IPS DF 6.9 (cell line): ENCODE results near the gene DNALI1.

Experiments
- DNase-seq: peaks from one replicate; pipeline ENCODE4 v3.0.0-alpha.2; 2013; ENCODE audit warnings: low read depth, low spot score
- H3K27ac ChIP-seq: one replicate; pipeline ENCODE4 v1.5.1; 2013; ENCODE audit warnings: low read length, control low read depth
- H3K27me3 ChIP-seq: 2 replicates; pipeline ENCODE4 v1.6.1; 2013; ENCODE audit warnings: mild to moderate bottlenecking, low read length; ENCODE audit not compliant: control insufficient read depth, insufficient read depth
- H3K36me3 ChIP-seq: 2 replicates; pipeline ENCODE4 v1.6.1; 2013; ENCODE audit warnings: low read length; ENCODE audit not compliant: control insufficient read depth, insufficient read depth
- H3K4me1 ChIP-seq: 2 replicates; pipeline ENCODE4 v1.6.1; 2013; ENCODE audit warnings: low read length; ENCODE audit not compliant: control insufficient read depth, insufficient read depth
- H3K4me3 ChIP-seq: 2 replicates; pipeline ENCODE4 v1.5.1; 2013; ENCODE audit warnings: mild to moderate bottlenecking, low read length
- H3K9me3 ChIP-seq: 2 replicates; pipeline ENCODE4 v1.6.1; 2013; ENCODE audit warnings: low read length, inconsistent platforms; ENCODE audit not compliant: control insufficient read depth, insufficient read depth
- WGBS: extraction: QIAGEN DNeasy Blood & Tissue Kit; methylation state at CpG from one replicate; pipeline ENCODE4 v1.1.7; 2013; ENCODE audit warnings: mixed read lengths, missing lambda C conversion rate; ENCODE audit not compliant: insufficient read length, insufficient coverage; 5-methylcytosine and 5-hydroxymethylcytosine counted together

Gene DNALI1

DNA sequence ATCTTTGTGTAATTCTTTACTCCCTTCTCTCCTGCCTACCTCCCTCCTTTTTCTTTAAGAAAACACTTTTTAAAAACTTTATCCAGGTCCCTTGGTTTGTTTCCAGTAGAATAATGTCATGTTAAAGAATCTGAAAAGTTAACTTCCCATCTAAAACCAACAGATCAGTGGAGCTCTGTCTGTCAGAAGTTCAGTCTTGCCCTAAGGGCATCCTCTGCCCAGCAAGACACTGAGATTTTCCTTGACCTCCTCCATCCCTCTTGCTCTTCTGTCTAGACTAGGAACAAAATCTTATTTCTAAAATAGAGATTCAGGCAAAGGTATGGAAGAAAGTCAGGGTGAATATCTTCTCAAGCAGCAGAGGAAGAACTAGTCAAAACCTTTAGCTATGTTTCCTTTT is 44.7 kb downstream of the DNALI1 start:
- Histone ChIP-seq H3K9me3 (no peaks in the 10 kb centered on the region), H3K4me3 (no peak overlapping the region), H3K4me1 (0 out of 2 replicates have a peak, but pooled peaks cover 1% of the 10 kb centered on the region), H3K36me3 (no peaks in the 10 kb centered on the region), H3K27ac (no peak overlapping the region), H3K27me3 (no peaks in the 10 kb centered on the region)
- DNase-seq: no peak

DNA sequence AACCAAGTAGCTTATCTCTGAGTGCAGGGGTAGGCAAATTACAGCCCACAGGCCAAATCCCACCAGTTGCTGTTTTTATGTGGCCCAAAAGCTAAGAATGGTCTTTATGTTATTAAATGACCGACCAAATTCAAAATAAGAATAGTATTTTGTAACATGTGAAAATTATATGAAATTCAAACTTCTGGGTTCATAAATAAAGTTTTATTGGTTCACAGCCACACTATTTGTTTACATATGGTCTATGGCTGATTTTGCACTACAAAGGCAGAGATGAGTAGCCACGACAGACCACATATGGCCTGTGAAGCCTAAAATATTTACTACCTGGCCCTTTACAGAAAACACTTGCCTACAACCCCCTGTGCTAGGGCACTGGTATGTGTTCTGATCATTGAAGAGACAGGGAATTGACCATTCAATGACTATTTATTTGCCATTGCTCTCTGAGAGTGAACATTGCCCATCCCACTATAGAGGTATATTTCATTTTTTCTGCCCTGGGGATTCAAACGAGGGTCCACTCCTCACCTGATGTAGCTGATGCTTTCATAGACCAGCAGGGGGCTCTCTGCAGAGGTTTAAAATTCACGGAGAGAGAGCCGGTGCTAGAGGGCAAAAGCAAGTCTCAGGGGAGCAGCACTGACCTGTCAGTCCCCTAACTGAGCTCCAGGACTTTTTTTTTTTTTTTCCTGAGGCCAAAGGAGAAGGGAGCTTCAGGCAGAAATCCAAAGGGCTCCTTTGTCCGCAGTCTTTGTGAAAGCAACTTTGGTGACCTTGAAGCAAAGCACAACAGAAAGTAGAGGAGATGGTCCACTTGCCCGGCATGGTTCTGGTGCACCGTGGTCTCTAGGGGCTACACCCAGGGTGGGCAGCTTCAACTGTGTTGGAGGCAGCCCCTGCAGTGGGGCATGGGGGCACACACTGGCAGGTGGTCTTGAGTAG is 46.3 kb downstream of the DNALI1 start:
- WGBS: no CpG with 5 or more reads among the region's 8 CpGs
- DNase-seq: peak; percentile 11
- H3K27ac ChIP-seq: no peak overlapping the region
- no peaks in the 10 kb centered on the region for H3K36me3 ChIP-seq
- H3K27me3 ChIP-seq: peaks cover 3% of the 10 kb centered on the region; the same call in 1 of the 2 replicates
- H3K4me1 ChIP-seq: 0 out of 2 replicates have a peak, but pooled peaks cover 1% of the 10 kb centered on the region
- no peaks in the 10 kb centered on the region for H3K9me3 ChIP-seq
- no peak overlapping the region for H3K4me3 ChIP-seq

DNA sequence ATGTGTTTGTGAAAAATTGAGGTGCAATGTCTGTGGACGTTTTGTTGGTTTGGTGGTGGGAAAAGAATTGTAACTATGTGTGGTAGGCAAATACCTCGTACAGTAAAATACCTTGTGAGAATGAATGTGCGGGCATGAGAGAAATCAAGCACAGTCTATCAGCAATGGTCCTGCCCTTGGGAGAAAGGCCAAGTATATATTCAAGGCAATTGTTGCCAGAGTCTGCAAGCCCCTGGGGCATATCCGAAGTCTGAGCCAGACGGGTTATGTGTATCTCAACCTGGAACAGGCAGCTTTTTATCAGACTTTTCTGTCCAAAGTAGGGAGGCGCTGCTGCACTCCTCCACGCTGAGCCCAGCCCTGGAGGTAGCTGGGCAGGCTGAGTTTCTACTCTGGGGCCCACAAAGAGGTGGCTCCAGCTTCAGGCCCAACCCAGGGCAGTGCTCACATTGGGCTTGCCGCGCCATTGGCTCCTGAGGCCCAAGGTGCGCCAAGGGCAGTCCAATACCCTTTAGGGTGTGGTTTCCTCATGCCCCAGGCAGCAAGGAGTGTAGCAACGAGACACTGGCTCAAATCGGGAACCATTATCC is 48.4 kb downstream of the DNALI1 start:
- Histone ChIP-seq H3K27me3 (peaks cover 3% of the 10 kb centered on the region; the same call in 1 of the 2 replicates), H3K9me3 (no peaks in the 10 kb centered on the region), H3K4me3 (no peak overlapping the region), H3K4me1 (0 out of 2 replicates have a peak, but pooled peaks cover 1% of the 10 kb centered on the region), H3K27ac (no peak overlapping the region), H3K36me3 (no peaks in the 10 kb centered on the region)
- no peak for DNase-seq
- WGBS: 100% methylated on average over 2 of the region's 12 CpGs

DNA sequence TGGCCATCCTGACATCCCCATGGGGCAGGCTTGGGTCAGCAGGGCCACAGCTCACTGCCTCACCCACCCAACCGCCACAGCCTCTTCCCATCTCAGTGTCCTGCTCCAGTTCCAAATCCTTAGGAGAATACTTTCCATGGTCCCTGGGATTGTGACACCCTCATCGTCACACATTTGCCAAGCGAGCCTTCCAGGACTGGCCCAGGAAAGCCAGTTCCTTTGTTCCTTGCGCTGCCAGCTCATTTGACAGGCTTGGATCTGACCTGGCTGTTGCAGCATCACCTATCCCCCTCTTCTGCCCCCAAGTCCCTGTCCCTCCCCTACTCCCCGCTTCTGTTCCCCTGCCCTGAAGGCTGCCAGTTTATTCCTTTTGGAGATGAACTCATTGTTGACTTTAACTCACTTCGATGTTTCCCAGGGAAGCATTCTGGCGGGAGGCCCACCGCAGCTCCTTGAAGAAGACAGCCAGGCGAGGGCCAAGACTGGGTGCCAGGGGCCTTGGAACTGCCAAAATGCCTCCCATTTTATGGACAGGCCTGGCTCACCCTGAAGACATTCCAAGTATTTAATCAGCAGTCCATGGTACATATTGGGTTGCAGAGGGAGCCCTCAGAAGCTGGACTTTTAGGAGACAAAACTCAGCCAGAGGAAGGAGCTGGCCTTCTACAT is 49.2 kb downstream of the DNALI1 start:
- 0 out of 2 replicates have a peak, but pooled peaks cover 1% of the 10 kb centered on the region for H3K4me1 ChIP-seq
- H3K27me3 ChIP-seq: peaks cover 3% of the 10 kb centered on the region; the same call in 1 of the 2 replicates
- no peak overlapping the region for H3K27ac ChIP-seq
- no CpG with 5 or more reads among the region's 9 CpGs for WGBS
- H3K9me3 ChIP-seq: no peaks in the 10 kb centered on the region
- no peaks in the 10 kb centered on the region for H3K36me3 ChIP-seq
- H3K4me3 ChIP-seq: no peak overlapping the region
- DNase-seq: no peak

DNA sequence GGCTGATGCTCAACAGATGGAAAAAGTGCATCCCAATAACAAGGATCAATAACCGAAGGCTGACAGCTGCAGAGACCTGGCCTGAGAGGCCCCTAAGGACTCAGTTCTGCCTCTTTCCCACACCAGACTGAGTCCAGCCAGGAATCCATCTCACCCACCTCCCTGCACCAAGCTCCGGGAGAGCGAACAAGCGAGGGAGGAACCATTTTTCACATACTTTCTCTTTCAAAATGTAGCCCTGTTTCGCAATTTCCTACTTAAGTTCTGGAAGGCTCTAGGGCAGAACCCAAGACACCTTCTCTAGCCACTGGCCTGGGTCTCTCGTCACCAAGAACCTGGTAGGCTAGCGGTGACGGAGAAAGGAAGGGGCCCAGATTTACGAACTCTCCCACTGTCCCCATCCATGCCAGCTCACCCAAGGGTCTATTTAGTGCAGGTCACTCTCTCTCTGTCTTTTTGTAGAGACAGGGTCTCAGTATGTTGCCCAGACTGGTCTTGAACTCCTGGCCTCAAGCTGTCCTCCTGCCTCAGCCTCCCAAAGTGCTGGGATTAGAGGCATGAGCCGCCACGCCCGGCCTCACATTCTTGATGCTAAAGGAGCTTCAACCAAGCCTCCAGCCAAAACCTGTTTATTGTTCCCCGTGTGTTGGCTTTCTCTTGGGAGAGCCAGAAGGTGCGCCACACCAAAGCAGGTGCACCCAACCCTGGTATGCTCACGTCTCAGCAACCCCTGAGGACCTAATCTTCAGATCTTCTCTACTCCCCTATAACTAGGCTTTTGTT is 49.9 kb downstream of the DNALI1 start:
- Histone ChIP-seq H3K36me3 (no peaks in the 10 kb centered on the region), H3K27ac (no peak overlapping the region), H3K4me3 (no peak overlapping the region), H3K27me3 (peaks cover 3% of the 10 kb centered on the region; the same call in 1 of the 2 replicates), H3K4me1 (0 out of 2 replicates have a peak, but pooled peaks cover 1% of the 10 kb centered on the region), H3K9me3 (no peaks in the 10 kb centered on the region)
- WGBS: no CpG with 5 or more reads among the region's 15 CpGs
- no peak for DNase-seq

- no peaks in the 10 kb centered on the region for H3K4me1 ChIP-seq
- H3K36me3 ChIP-seq: no peaks in the 10 kb centered on the region
- H3K27me3 ChIP-seq: peaks cover 3% of the 10 kb centered on the region; the same call in 1 of the 2 replicates
- no peak overlapping the region for H3K4me3 ChIP-seq
- H3K9me3 ChIP-seq: no peaks in the 10 kb centered on the region
- DNase-seq: no peak
- H3K27ac ChIP-seq: no peak overlapping the region
- WGBS: no CpG with 5 or more reads among the region's 2 CpGs
These were observed 52.3 kb downstream of the DNALI1 start for GRCh38 chr1:37609002-37609401.

DNA sequence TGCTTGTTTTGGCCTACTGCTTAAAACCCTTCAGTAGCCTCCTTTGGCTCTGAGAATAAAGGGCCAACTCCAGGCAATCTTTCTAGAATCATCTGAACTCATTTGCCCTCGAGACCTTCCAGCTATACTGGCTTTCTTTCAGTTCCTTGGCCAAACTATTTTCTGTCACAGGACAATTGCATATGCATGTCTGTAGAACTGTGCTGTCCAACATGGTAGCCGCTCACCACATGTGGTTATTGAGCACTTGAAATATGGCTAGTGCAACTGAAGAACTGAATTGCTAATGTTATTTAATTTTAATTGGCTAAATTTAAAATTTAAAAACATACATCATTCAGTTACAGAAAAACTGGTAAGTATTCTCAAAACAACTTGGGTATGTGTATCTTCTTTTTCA is 53.3 kb downstream of the DNALI1 start:
- H3K9me3 ChIP-seq: no peaks in the 10 kb centered on the region
- no CpG with 5 or more reads among the region's 2 CpGs for WGBS

DNA sequence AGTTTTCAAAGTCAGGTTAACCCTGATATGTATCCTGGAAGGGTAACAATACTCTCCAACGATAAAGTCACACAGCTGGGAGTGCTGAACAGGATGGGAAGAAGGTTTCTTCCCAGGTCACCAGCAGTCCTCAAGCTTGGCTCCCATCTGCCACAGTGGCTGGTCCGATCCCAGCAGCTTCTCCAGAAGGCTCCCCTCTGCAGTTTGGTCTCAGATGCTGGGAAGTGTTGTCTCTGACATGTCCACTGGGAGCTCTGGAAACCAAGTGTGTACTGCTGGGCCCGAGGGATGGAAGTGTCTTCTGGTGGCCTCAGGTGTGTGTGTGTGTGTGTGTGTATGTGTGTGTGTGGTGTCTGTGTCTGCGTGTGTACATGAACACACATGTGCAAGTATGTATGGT is 55.4 kb downstream of the DNALI1 start:
- Histone ChIP-seq H3K4me1 (no peaks in the 10 kb centered on the region), H3K27ac (no peak overlapping the region), H3K27me3 (peaks cover 4% of the 10 kb centered on the region; the same call in 1 of the 2 replicates), H3K36me3 (no peaks in the 10 kb centered on the region), H3K9me3 (no peaks in the 10 kb centered on the region), H3K4me3 (no peak overlapping the region)
- no CpG with 5 or more reads among the region's 4 CpGs for whole genome bisulfite sequencing
- no peak for DNase-seq

More for the DNA sequence above, 53.3 kb downstream of the DNALI1 start:
- Histone ChIP-seq H3K4me1 (no peaks in the 10 kb centered on the region), H3K27ac (no peak overlapping the region), H3K4me3 (no peak overlapping the region), H3K36me3 (no peaks in the 10 kb centered on the region), H3K27me3 (peaks cover 4% of the 10 kb centered on the region; the same call in 1 of the 2 replicates)
- no peak for DNase-seq

DNA sequence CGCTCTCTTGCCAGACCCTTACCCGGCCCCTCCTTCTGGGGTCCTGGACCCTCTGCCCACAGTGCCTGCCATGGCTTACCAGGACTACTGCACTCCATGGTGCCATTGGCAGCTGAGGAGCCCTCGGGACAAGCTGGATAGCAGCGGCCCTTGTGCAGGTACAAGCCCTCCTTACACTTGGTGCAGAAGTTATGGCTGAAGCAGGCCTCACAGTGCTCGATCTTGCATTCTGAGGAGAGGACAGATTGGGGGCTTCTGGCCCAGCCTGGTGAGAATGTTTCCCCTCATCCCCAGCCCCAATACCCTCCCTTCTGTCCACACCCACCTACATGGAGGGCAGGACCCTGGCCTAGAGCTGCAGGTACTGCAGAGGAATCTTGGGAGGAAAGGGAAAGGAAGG is 57.4 kb downstream of the DNALI1 start:
- Histone ChIP-seq H3K27ac (no peak overlapping the region), H3K9me3 (no peaks in the 10 kb centered on the region), H3K4me1 (no peaks in the 10 kb centered on the region), H3K4me3 (no peak overlapping the region), H3K27me3 (peaks cover 1% of the 10 kb centered on the region; the same call in 1 of the 2 replicates), H3K36me3 (no peaks in the 10 kb centered on the region)
- no CpG with 5 or more reads among the region's 5 CpGs for WGBS
- no peak for DNase-seq
